ENCODE measurements around the gene DAPK2.

Gene DAPK2

DNA sequence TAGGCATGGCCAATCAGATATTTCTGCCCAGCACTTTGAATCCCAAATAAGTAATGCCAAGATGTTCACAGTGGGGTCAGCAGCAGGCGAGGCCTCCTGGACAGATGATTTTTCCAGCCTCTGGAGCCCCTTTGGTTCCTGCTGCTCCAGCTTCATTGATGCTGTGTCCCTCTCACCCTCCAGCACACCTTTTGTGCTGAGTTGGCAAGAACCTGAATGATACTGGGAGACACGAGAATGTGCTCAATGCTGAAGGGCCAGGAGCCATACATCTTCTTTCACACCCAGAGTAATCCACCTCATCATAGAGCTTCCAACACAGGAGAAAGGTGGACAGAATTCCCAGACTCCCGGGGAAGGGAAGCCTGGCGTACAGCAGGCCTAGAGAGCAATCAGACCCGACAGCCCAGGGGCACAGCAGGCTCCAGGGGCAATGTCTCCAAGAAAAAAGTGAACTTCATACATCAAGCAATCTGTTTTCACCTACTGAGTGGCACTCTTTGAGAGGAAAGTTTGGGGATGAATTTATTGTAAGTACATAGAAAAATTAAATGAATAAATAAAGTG is 6.7 kb upstream of the DAPK2 start:
- DNase-seq: no peak

DNA sequence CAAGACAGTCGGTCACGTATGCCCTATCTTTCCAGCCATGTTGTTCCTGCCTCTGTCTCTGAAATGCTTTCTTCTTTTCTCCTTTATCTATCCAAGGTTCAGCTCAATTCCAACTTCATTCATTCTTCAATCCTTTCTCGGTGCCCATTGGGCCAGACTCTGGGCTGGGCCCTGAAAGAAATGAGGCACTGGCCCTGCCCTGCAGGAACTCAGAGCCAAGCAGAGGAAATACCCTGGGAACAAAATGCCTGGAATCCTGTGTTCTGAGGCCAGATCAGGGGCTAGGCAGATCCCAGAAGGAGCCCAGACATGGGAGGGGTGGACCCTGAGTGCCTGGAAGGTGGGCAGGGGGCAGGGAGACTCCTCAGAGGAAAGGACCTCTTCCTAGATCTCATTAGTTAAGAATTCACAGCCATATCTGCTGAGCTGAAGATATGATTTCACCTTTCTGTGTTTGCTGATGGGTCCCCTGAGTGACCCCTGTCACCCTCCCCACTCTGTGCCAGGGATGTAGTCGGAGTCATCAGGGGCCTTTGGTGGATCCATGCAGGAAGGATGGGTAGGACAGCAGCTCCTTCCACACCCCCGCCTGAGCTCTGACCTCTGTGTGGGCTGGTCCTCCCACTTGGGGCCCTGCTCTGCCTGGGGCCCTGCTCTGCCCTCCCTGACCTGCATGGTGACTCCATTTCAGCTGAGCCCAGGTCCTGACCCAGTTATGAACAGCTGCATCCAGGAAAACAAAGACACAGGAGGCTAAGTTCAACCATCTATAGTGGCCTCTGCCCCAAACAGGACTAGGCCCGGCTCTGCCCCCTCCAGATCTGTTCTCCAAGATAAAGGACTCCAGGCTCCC is 5.3 kb upstream of the DAPK2 start:
- DNase-seq: no peak

DNA sequence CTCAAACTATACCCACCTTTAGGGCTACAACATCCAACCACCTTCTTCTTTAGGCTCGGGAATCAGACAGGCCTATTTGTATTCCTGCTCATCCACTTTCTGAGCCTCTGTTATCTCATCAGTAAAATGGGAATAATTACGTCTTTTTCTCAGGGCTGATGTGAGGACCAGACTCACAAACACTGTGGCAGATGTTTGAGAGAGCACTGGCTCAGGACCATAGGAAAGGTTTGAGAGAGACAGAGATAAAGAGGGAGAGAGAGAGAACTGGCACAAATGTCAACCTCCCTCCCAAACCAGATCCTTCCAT is 4.8 kb upstream of the DAPK2 start:
- no peak for DNase-seq

DNA sequence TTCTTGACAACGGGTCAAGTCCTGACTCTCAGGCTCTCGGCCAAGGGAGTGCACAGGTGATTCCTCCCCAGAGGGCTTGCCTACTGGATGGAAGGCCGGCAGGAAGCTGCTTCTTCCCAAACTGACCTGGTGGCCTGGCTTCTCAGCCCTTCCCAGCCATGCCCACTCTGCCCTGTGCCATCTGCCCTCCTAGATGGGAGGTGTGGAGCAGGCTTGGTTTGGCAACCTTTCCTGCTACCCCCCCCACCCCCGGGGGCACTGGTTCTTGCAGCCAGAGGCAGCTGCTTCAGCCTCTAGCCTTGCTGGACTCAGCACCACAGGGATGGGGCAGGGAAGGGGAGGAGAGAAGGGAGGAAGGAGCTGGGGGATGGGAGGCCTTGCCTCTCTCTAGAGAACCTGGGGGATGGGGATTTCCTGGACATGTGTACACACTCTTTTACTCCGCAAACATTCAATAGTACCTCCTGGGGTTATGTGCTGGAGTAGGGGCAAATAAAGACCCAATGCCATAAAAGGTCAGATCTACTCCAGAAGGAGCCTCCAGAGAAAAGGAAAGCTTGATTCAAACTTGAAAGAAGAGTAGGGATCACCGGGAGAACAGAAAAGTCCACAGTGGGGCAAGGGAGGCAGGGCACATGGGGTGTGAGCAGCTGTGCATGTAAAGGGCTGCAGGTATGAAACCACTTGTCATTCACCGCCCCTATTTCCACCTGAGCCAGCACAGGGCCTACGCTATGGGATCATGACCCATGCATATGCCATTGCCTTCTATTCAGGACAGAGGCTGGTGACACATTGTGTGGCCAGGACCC is 4.2 kb upstream of the DAPK2 start:
- no peak for DNase-seq

DNA sequence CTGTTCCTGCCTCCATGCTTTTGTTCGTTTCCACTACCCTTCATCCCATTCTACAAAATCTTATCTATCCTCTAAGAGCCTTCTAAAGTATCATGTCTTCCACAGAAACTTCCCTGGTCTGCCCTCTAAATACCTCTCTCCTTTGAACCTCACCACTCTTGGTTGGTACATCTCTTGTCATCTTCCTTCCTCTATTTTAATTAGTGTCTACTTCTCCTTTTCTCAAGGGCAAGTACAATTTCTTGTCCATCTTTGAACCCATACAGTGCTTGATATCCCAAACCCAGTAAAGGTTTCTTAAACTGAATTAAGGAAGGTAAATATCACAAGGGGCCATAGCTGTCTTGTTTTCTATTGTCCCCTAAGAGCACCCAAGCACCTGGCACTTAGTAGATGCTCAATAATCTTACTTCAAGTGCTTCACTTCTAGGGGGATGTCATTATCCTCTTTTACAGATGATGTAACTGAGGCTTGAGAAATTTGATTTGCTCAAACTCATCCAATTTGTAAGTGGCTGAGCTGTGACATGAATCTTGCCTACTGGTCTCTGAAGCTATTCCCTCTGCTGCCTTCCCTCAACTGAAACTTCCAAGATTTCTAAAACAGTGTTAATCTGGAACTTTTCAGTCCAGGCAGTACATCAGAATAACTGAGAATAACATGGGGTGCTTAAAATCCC is 2.6 kb upstream of the DAPK2 start:
- DNase-seq: no peak

DNA sequence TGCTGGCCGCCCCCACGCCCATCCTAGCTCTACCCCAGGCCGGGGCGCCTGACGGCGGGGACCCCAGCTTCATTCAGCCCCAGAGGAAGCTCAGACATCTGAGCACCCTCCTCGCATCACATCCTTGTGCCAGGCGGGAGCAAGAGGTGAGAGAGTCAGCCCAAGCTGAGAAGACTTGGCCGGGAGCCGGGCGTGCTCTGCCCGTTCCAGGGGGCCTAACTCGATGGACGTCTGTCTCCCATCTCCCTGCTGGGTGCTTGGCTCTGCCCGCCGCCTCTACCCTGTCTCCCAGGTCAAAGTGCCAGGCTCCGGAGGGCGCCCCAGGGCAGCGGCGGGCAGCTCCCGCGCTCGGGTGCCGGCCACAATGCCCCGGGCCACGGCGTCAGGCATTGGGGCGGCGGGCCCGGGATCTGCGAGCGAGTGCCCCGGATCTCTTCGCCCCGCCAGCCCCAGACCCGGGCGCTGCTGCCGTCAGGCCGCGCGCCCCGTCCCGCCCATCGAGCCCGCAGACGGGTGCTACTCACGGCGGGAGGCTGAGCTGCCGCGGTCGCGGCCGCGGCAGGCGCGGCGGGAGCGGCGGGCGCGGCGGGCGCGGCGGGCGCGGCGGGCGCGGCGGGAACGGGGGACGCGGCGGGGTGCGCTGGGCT is 388 bp downstream of the DAPK2 start:
- DNase-seq: no peak

DNA sequence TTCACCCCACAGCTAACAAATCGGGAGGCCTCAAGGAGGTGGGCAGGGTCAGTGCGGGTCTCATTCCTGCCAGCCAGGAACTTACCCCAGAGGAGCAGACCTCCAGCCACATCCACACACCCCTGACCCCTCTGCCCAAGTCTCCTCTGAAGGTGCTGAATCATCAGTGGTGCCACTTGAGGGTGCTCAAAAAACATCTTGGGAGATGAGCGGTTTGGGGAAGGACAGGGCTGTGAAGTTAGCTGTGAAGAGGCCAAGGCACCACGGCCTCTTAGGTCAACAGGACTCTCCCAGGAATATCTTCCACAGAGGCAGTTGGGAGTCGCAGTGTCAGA is 1.2 kb downstream of the DAPK2 start:
- DNase-seq: no peak

DNA sequence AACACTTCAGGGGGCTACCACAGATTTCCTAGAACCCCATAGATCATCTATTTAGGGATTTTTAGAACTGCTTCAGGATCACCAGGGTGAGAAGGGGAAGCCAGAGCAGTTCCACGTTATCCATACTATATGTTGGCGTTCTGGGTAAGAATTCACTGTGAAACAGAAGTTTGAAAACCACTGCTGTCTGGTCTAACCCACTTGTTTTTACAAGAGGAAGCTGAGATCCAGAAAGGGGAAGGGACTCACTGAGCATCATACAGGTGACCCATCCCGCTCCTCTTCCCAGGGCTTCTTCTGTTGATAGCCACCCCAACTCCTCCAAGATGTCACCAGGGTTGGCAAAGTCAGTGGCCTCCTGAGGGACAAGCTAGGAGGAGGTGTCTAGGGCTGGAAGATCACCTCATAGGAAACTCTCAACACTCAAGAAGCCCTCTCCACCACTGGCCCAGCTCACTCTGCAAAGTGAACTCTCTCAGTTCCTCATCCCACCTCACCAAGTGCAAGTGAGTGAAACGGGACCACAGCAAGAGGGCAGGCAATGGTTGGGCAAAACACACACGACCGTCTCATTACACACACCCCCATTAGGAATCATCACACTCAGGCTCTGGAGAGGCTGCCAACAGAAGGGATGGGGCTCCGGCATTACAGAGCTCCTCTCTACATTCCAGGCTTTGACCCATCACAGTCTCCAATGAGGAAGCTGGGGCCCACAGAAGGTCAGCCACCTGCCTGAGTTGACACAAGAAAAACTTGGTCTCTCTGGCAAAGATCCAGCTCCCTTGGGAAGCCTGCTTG is 1.8 kb downstream of the DAPK2 start:
- DNase-seq: no peak

DNA sequence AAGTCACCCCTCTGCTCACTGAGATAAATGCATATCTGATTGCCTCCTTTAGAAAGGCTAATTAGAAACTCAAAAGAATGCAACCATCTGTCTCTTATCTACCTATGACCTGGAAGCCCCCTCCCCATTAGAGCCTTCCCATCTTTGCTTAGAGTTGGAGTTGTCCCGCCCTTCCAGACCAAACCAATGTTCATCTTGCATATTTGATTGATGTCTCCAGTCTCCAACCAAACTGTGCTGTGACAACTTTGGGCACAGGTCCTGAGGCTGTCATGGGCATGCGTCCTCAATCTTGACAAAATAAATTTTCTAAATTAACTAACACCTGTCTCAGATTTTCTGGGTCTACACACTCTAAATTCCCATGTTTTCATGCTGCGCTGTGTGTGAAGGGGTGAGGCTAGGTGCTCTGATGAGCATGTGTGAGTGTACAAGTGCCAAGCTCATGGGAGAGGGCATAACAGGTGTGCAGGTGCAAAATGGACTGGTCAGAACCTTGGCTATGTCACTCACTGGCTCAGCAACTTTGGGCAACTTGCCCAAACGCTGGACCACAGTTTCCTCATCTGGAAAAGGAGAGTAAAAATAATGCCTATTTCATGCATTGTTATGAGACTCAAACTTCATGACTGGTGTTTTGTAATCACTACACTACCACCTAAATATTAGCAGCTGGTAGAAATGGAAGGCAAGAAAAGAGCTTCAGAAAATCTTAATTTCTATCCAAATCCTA is 7.2 kb downstream of the DAPK2 start:
- no peak for DNase-seq

DNA sequence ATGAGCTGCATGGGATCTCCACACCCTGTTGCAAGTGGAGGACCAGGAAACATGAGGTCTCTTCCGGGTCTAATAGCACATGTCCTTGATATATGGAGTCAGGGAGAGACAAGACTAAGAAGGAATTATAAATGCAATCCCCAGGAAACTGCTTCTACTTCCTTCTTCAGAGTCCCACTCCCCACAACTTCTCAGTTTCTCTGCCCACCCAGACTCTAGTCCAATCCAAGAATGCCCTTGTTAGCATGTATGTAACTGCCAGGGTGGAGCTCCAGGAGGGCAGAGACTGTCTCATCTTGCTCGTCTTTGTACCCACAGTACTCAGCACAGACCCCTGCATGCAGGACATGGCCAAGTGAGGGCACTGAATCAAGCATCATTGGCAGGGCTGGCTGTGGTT is 8.3 kb downstream of the DAPK2 start:
- DNase-seq: no peak

DNA sequence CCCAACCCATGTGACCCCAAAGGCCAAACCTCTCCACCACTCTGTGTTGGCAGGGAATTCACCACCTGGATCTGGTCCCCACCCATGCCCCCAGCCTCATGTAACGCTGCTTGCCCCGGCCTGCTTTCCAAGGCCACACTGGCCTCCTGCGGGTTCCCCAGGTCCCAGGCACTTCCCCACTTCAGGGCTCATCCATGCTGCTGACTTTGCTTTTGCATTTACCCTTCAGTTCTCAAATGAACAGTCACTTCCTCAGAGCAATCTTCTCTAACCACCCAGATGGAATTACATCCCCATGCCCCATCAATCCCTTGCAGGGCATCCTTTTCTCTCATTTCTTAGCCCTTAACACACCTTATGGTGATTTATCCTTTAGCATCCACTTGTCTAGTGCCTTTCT is 9.2 kb downstream of the DAPK2 start:
- DNase-seq: no peak

DNA sequence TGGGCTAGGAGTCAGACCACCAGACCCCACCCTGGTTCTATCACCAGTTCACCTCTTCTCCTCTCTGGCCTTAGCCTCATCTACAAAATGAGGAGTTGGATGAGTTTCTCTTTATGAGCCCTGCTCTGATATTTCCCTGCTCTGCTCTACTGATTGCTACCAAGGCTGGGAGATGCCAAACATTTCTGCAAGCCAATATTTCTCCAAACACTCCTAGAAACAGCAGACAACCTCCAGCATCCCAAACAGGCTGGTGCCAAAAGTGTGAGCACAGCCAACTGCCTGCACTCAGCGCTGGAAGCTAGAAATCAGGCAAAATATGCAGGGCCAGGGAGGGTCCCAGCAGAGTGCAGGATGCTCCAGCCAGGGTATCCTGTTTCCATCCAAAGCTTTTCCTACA is 10.8 kb downstream of the DAPK2 start:
- DNase-seq: no peak

DNA sequence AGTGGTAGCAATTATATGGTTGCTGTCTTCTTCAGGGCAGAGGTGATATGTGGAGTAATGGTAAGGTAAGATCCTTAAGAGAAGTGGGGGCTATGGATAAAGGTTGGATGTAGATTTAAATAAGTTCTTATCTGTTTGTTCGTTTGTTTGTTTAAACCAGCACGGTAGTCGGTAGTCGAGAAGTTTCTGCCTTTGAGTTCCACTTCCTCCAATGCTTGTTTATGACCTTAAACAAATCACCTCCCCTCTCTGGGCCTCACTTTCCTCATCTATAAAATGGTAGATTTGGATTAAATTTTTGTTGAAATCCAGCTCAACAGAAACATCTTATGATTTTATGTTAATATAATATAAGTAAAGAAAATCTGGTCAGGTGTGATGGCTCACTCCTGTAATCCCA is 11.8 kb downstream of the DAPK2 start:
- no peak for DNase-seq

DNA sequence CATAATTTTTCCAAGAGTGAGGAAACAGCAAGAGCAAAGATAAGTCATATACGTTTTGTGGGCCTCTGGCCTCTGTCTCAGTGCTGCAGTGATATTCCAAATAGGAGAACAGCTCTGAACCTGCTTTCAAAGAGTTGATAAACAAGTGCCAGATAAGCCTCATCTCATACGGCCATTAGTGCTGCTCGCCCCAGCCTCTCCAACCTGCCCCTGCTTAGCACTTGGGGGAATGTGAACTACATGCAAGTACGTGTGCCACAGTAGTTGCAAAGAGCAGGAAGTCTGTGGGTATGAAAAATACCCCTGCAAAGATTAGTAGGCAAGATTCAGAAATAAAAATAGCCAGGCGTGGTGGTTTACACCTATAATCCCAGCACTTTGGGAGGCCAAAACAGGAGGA is 14.0 kb downstream of the DAPK2 start:
- DNase-seq: no peak

DNA sequence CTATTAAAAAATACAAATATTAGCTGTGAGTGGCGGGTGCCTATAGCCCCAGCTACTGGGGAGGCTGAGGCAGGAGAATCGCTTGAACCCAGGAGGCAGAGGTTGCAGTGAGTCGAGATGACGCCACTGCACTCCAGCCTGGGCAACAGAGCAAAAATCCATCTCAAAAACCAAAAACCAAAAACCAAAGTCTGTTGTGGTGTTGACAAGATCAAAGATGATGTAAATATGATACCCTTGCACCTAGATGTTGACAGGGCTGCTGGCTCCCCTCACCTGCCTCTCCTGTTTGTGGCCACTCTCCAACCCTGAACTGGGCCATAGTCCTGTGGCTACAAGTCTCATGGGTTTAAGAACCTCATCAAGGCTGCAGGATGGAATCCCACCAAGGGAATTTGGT is 16.2 kb downstream of the DAPK2 start:
- DNase-seq: no peak

DNA sequence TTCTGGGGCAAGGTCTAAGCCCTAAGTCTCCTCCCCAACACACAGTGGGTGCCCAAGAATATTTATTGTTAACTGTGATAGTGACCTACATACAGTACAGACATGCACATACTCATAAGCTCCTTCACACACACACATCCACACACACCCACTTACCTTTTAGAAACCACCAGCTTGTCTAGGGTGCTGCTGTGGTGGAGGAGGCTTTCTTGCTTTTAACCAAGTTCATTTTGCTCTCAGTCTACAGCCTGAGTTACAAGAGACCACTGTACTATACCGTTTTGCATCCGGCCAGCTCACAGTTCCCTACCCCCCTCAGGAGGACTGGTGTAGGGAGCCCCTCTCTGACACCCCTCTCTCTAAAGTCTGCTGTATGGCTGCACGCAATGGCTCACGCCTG is 16.7 kb downstream of the DAPK2 start:
- DNase-seq: no peak

DNA sequence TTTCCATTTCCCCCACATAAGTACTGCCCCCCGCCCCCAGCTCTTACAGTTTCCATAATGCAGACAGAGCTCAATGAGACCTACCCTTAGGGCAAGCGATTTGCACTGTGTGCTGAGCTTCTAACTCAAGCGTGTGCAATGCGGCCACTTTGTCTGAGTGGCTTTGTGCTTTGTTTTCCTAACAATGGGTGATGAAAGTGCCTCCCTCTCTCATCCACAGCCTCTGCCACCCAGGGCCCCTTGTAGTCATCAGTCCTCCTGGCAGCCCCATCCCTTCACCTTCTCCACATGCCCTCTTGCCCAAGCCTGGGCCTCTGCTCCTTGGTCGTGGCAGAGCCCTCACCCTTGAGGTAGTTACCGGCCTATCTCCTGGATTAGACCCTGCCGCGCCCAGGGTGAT is 17.2 kb downstream of the DAPK2 start:
- no peak for DNase-seq

DNA sequence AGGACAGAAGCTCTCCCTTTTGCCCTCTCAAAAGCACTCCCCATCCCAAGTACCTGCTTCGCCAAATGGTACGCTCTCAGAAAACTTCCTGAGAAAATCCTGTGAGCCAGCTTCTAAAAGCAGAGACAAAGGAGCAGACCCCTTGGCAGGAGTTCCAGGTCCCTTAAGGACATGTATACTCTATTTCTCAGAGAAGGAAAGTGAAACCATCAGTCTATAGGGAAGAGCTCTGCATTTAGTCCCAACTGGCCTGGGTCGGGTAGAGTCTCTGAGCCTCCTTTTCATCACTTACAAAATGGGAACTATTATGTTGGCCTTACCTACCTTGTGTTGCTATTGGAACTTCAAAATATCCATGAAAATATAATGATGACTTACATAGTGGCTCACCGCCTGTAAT is 19.7 kb downstream of the DAPK2 start:
- no peak for DNase-seq

DNA sequence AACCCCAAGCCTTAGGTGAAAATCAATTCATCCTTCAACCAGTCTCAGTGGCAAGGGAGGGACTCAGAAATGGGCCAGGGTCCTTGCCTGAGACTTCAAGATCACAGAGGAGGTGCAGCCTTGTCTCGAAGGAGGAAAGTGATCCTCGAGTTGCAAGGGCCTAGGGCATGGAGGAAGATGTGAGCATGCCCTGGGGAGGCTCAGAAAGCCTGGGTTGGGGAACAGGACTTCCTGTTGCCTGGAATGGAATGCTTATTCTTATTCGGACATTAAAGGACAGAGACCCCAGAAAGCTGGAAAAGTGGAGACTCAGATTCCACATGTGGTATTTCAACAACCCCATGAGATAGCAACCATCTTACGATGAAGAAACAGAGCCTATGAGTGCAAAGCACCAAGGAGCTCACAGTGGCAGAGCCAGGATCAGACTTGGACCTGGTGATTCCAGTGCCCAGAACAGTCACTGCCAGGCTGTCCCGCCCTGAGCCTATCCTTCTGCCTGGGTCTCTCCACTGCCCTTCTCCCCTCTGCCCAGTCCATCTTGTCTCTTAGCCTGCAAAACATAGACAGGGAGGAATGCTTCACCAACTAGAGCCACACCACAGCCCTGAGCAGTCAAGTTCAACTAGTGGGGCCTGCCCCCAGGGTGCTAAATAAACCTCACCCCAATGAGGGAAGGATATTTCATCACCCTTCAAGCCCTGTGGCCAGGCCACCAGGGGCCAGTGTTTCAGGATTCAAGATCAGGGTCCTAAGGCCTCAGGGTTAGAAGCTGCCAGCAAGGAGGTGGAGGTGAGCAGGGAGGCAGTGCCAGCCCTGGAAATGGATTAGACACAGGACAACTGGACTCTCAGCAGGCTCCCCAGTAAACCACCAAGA is 21.9 kb downstream of the DAPK2 start:
- DNase-seq: no peak

DNA sequence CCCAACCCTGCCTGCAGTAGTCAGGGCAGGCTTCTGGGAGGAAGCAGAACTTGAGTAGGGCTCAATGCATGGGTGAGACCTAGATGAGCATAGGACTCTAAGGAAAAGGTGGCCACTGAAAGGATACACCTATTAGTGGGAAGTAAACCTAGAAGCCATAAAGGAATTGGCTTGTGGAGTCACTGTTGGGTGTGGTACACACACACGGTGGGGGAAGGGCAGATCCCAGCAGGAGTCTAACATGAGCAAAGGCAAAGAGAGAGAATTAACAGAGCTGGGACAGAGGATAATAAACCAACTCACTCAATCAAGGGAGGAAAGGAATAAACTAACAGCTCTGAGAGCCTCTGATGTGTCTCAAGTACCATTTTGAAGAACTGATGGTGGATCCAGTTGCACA is 23.1 kb downstream of the DAPK2 start:
- no peak for DNase-seq

DNA sequence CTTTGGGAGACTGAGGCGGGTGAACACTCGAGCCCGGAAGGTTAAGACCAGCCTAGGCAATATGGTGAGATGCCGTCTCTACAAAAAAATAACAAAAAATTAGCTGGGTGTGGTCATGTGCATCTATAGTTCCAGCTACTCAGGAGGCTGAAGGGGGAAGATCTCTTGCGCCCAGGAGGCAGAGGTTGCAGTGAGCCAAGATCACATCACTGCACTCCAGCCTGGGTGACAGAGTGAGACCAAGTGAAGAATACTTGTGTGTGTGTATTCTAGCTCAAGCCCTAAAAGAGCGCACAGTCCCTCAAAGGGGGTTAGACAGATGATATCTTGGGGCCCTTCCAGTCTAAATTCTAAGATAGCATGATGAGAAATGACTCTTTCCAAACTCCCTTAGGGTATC is 23.7 kb downstream of the DAPK2 start:
- no peak for DNase-seq

Measured in CD4-positive, alpha-beta T cell treated with Interleukin-17A for 1 hour (primary cell).